AG09309 (cell line): Measurements from ENCODE around the gene IFT80.
"Not testable (repeated sequence)": the region's sequence is repeated elsewhere in the genome, so short reads cannot be mapped to it uniquely, and the experiment has no call there.

Experiments
- DNase-seq: peaks from one replicate; pipeline ENCODE4 v3.0.0-alpha.2; 2010; ENCODE audit warnings: low read depth
- H3K4me3 ChIP-seq: 2 replicates; pipeline ENCODE4 v1.5.1; 2011; ENCODE audit warnings: mild to moderate bottlenecking, low read depth, low read length, moderate library complexity; ENCODE audit not compliant: control insufficient read depth
- CTCF ChIP-seq: IDR thresholded peaks from 2 replicates; pipeline ENCODE4 v1.5.1; 2011; ENCODE audit warnings: mild to moderate bottlenecking, low read depth, low read length, inconsistent platforms; ENCODE audit not compliant: insufficient read depth, control insufficient read depth; ENCODE audit errors: missing control alignments

The IFT80 gene

DNA sequence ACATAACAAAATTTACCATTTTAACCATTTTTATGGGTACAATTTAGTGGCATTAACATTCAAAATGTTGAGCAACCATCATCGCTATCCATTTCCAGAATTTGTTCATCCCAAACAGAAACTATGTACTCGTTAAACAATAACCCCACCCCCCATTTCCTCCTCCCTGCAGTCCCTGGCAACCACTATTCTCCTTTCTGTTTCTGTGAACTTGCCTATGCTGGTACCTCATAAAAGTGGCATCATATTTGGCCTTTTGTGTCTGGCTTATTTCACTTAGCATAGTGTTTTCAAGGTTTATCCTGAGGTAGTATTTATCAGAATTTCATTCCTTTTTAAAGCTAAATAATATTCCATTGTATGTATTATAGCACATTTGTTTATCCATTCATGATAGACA is 141.4 kb downstream of the IFT80 start:
- no peak for TF ChIP-seq CTCF
- no peak for DNase-seq
- no peak overlapping the region for H3K4me3 ChIP-seq

DNA sequence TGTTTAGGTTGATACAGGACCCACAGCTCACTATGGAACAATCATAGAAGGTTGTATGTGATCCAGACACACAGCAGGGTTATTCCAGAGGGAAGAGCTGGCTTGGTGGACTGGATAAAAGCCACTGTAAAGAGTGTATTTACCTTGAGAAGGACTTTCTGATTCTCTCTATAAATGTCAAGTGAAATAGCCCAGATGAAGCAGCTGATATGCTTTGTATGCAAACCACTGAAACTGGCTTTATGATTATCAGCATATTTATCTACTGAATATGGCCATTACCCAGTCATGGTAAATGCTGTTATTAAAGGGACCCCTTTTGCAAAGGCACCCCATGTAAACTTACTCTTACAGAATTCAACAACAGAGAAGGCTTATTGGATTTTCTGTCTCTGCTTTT is 145.7 kb downstream of the IFT80 start:
- TF ChIP-seq CTCF: no peak
- DNase-seq: no peak
- no peak overlapping the region for H3K4me3 ChIP-seq

DNA sequence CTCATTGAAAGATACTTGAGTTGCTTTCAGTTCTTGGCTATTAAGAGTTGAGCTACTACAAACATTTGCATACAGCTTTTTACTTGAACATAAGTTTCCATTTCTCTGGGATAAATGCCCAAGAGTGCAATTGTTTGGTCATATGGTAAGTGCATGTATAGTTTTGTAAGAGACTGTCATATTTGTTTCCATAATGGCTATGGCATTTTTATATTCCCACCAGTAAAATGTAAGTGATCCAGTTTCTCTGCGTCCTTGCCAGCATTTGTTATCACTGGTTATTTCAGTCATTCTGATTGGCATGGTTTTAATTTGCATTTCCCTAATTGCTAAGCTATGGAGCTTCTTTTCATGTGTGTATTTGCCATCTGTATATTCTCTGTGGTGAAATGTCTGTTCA is 151.3 kb downstream of the IFT80 start:
- no peak for DNase-seq

GRCh38 chr3:160245261-160245800 is 153.7 kb downstream of the IFT80 start:
- no peak for TF ChIP-seq CTCF
- no peak overlapping the region for H3K4me3 ChIP-seq
- no peak for DNase-seq

More for the DNA sequence above, 151.3 kb downstream of the IFT80 start:
- no peak for TF ChIP-seq CTCF
- no peak overlapping the region for H3K4me3 ChIP-seq

DNA sequence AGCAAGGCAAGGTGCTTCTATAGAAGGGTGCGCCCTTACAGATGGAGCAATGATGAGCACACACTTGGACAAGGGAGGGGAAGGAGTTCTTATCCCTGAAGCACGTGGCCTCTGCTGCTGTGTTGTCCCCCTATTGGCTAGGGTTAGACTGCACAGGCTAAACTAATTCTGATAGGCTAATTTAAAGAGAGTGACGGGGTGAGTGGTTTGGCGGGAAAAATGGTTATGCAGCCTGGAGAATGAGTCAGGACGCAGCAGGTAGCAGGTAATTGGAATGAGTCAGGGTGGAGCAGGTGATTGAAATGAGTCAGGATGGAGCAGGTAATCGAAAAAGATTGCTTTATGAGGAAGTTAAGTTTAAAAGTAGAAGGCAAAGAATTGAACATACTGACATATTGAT is 158.3 kb downstream of the IFT80 start:
- not testable (repeated sequence) for H3K4me3 ChIP-seq, DNase-seq

DNA sequence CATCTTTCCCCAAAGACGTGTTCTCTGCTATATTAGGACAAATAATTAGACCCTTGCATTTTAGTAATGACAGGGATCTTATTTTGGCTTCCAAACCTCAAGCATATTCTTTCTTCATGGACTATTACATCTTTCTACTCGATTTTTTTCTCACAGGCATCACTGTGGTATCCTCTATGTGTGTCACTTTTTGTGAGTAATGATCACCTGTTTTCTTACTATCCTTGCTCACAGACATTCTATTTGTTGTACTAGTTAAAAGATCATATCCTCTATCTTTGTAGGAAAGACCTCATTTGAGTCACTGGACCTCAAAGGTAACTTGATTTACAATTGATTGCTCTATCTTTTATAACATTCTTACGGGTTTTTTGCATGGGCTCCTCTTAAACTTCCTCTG is 167.0 kb downstream of the IFT80 start:
- H3K4me3 ChIP-seq: no peak overlapping the region
- TF ChIP-seq CTCF: no peak
- no peak for DNase-seq

DNA sequence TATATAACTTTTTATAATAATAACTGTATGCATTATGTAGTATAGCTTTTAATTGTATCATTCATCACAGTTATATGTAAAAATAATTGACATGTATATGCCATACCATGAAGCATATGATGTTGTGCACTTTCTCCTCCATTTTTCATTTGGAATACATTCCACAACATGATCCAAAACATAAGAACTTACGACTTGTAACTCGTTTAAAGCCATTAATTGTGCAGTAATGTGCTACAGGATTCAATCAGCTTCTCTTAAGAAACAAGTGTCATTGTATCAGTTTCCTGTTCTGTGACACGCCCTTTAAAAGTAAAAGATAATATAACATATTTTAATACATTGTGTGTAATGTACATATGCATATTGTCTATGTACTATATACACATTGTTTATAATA is 171.6 kb downstream of the IFT80 start:
- H3K4me3 ChIP-seq: no peak overlapping the region
- no peak for TF ChIP-seq CTCF
- DNase-seq: no peak
